B cell (primary cell): ENCODE measurements around the gene LHX4. TPM values are rescaled to one million over a fixed set of nuclear protein-coding genes. Genes with fewer than 3 reads are reported as not detected.

Experiments
- ATAC-seq: fragments of 200-7000 bp; cut with Tn5 transposase; one replicate; pipeline ENCODE4 v1.10.0; 2021; ENCODE audit warnings: low read depth, mild to moderate bottlenecking, moderate number of reproducible peaks, moderate library complexity
- CTCF ChIA-PET: fragments of 350-600 bp; sonication (Branson Sonifier 250); formaldehyde crosslinking; loops from one replicate; lab custom pipeline; 2021; ENCODE audit warnings: antibody characterized with exemption, inconsistent platforms; lab: Charles Lee
- POLR2A ChIA-PET: fragments of 350-600 bp; sonication (Branson Sonifier 250); formaldehyde crosslinking; loops from one replicate; lab custom pipeline; 2021; ENCODE audit warnings: antibody characterized with exemption; lab: Charles Lee
- DNase-seq: peaks from one replicate; pipeline ENCODE4 v3.0.0; 2013
- H2AFZ ChIP-seq: 2 replicates; pipeline ENCODE4 v1.6.1; 2012; ENCODE audit warnings: mild to moderate bottlenecking, low read depth, low read length; ENCODE audit not compliant: insufficient read depth, poor library complexity, severe bottlenecking
- H3K27ac ChIP-seq, 2 donors: 1 replicate in 1 of 2; 2 replicates in 1 of 2; pipeline ENCODE4 v1.5.1; 2012 to 2013; ENCODE audit warnings: low read length in 2 of 2, mild to moderate bottlenecking in 2 of 2, moderate library complexity in 1 of 2
- H3K27me3 ChIP-seq, 4 experiments: fragments of 200-600 bp in 1 of 4; sonication (generic) in 1 of 4; replicated peaks in 1 of 4; 1 replicate in 2 of 4; 2 replicates in 2 of 4; pipeline versions ENCODE4 v1.6.1 to v1.7.0; 2013 to 2016; ENCODE audit warnings: low read length in 3 of 4, mild to moderate bottlenecking in 2 of 4, mixed read lengths in 1 of 4, moderate library complexity in 1 of 4; ENCODE audit not compliant: insufficient read depth in 4 of 4, control insufficient read depth in 3 of 4; ENCODE audit errors: control extremely low read depth in 1 of 4
- H3K36me3 ChIP-seq, 2 experiments: replicated peaks in 1 of 2; 1 replicate in 1 of 2; 2 replicates in 1 of 2; pipeline versions ENCODE4 v1.6.1 to v1.7.1; 2013; ENCODE audit warnings: low read length in 1 of 2; ENCODE audit not compliant: insufficient read depth in 2 of 2, control insufficient read depth in 1 of 2; ENCODE audit errors: control extremely low read depth in 1 of 2, extremely low read depth in 1 of 2
- H3K4me1 ChIP-seq, 2 donors: fragments of 200-600 bp in 1 of 2; sonication (generic) in 1 of 2; 1 replicate in 1 of 2; 2 replicates in 1 of 2; pipeline versions ENCODE4 v1.5.1 to v1.6.1; 2013 to 2017; ENCODE audit warnings: low read length in 2 of 2; ENCODE audit not compliant: control insufficient read depth in 2 of 2, insufficient read depth in 2 of 2
- H3K4me2 ChIP-seq: replicated peaks from 2 replicates; pipeline ENCODE3; 2012; ENCODE audit warnings: mild to moderate bottlenecking, low read depth, low read length; ENCODE audit not compliant: poor library complexity, severe bottlenecking
- H3K4me3 ChIP-seq, 5 experiments: fragments of 200-600 bp in 1 of 5; sonication (generic) in 1 of 5; 1 replicate in 3 of 5; 2 replicates in 2 of 5; pipeline versions ENCODE4 v1.5.1 to v1.7.0; 2011 to 2016; ENCODE audit warnings: low read length in 4 of 5, mild to moderate bottlenecking in 4 of 5, low read depth in 2 of 5, control low read depth in 1 of 5, moderate library complexity in 1 of 5; ENCODE audit not compliant: insufficient read depth in 1 of 5; ENCODE audit errors: control extremely low read depth in 1 of 5, extremely low read depth in 1 of 5
- H3K79me2 ChIP-seq: fragments of 200-600 bp; sonication (generic); one replicate; pipeline ENCODE4 v1.6.0; 2016; ENCODE audit warnings: low read length; ENCODE audit not compliant: control insufficient read depth, insufficient read depth
- H3K9ac ChIP-seq: fragments of 200-600 bp; sonication (generic); 2 replicates; pipeline ENCODE4 v1.6.1; 2017; ENCODE audit warnings: mild to moderate bottlenecking, low read length, moderate library complexity
- H3K9me3 ChIP-seq, 3 donors: one replicate each; pipeline versions ENCODE4 v1.6.1 to v1.7.1; 2013; ENCODE audit warnings: low read length in 2 of 3; ENCODE audit not compliant: control insufficient read depth in 2 of 3, insufficient read depth in 1 of 3; ENCODE audit errors: control extremely low read depth in 1 of 3
- H4K20me1 ChIP-seq: 2 replicates; pipeline ENCODE4 v1.6.0; 2012; ENCODE audit warnings: mild to moderate bottlenecking, low read length; ENCODE audit not compliant: insufficient read depth, control insufficient read depth, poor library complexity, severe bottlenecking
- H3K27ac Mint-ChIP-seq: one replicate; pipeline ENCODE4 v1.8.0; 2021; ENCODE audit warnings: mixed read lengths
- H3K27me3 Mint-ChIP-seq: one replicate; pipeline ENCODE4 v1.8.0; 2021; ENCODE audit warnings: mixed read lengths
- H3K4me1 Mint-ChIP-seq: one replicate; pipeline ENCODE4 v1.8.0; 2021; ENCODE audit warnings: mixed read lengths
- H3K4me3 Mint-ChIP-seq: one replicate; pipeline ENCODE4 v1.8.0; 2021; ENCODE audit warnings: mixed read lengths
- H3K9me3 Mint-ChIP-seq: one replicate; pipeline ENCODE4 v1.8.0; 2022; ENCODE audit warnings: mixed read lengths; ENCODE audit not compliant: insufficient read depth
- CTCF ChIP-seq: fragments of 200-600 bp; IDR thresholded peaks from one replicate; pipeline ENCODE4 v1.8.0; 2022; ENCODE audit warnings: antibody characterized with exemption, mild to moderate bottlenecking
- EZH2 ChIP-seq: IDR thresholded peaks from 2 replicates; pipeline ENCODE4 v1.6.1; 2012; ENCODE audit warnings: borderline replicate concordance, low read depth, mild to moderate bottlenecking, moderate library complexity, low read length; ENCODE audit not compliant: insufficient read depth, poor library complexity, severe bottlenecking
- WGBS: methylation state at CpG from one replicate; pipeline ENCODE4 v1.1.5; 2013; ENCODE audit warnings: missing lambda C conversion rate; ENCODE audit not compliant: insufficient coverage; 5-methylcytosine and 5-hydroxymethylcytosine counted together
- intact Hi-C: fragments of 100-400 bp; cut with micrococcal nuclease; formaldehyde crosslinking; loops from one replicate; pipeline ENCODE4 v1.10.0; 2022
- polyA plus RNA-seq: library from polyadenylated mRNA; depleted of rRNA; stranded (reverse); fragments of >200 nt; gene quantifications from 2 replicates; pipeline ENCODE4 v1.2.3, GENCODE V29; 2012
- total RNA-seq, 2 donors: library from RNA; stranded (reverse); fragments of 120-200 nt in 1 of 2; gene quantifications; 1 replicate in 1 of 2; 2 replicates in 1 of 2; pipeline versions ENCODE4 v1.2.3 to v1.2.4, GENCODE V29; 2013 to 2022

The LHX4 gene
- total and polyA plus RNA-seq, 2 donors (not counting 1 experiment from before 2014, with no cell fraction given), result not detected

DNA sequence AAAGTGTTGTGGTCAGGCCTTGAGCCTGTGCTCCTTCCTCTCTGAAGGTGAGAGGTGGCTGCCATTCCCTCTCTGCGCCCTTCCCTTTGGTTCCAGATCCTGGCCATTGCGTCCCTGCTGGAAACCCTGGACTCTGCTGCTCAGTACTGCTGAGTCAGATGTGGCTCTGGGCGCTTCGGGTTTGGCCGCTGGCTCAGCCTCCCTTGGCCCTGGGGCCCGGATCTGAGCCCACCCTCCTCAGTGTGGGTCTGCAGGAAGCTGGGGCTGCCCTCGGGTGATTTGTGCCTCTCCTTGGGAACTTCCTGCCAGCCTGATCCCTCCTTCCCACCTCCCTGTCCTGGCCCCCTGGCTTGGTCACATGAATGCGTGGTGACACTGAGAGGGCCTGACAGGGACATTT is 43.2 kb upstream of the LHX4 start:
- POLR2A ChIA-PET, result no interaction called here
- intact Hi-C loops, result no loop called here

DNA sequence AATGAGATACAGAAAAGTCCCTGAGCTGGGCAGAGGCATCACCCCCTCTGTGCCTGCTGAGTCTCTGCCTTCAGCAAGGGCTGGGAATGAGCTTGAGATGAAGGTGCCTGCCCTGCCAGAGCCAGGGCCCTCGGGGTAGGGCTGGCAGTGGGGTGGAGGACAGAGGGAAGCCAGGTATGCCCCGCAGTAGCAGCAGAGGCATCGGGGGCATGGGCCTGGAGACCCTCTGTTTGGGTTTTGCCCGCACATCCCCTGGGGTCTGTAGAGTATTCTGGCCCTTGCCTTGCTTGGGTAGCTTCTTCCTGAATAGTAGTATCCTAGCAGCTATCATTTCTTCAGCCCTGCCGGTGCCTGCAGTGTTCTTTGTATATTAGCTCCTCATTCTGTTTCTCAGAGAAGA is 42.4 kb upstream of the LHX4 start:
- Histone ChIP-seq H2AFZ (no peak overlapping the region), H3K4me3 (no peak overlapping the region), H3K79me2 (no peaks in the 10 kb centered on the region), H3K36me3 (peaks cover 0 to 16% of the 10 kb centered on the region in 2 experiments), H4K20me1 (no peaks in the 10 kb centered on the region), H3K9me3 (no peaks in the 10 kb centered on the region), H3K9ac (no peak overlapping the region), H3K4me2 (no peak overlapping the region), H3K27ac (no peak overlapping the region), H3K27me3 (no peaks in the 10 kb centered on the region), H3K4me1 (no peaks in the 10 kb centered on the region)
- intact Hi-C loops, result loop anchor here (2.0 kb wide), 1 partner anchor 295 kb away; no protein-coding TSS in a partner anchor
- DNase-seq (no peak), ATAC-seq (no peak)
- CTCF ChIA-PET, result interaction anchor here (1.0 to 4.3 kb wide), 4 partner anchors 9 to 295 kb away, joined by 3 to 34 read pairs (median 6); no protein-coding TSS in a partner anchor
- WGBS, result 88% methylated on average over 3 of the region's 5 CpGs
- H3K27me3 Mint-ChIP-seq, result no peaks in the 10 kb centered on the region
- no peaks in the 10 kb centered on the region for H3K4me1 Mint-ChIP-seq
- no peak overlapping the region for H3K4me3 Mint-ChIP-seq
- TF ChIP-seq CTCF, result no peak
- no peak for TF ChIP-seq EZH2
- H3K27ac Mint-ChIP-seq, result no peak overlapping the region
- H3K9me3 Mint-ChIP-seq, result no peaks in the 10 kb centered on the region
- POLR2A ChIA-PET, result no interaction called here

More for the DNA sequence above, 43.2 kb upstream of the LHX4 start:
- Histone ChIP-seq H3K36me3 (peaks cover 0 to 20% of the 10 kb centered on the region in 2 experiments), H3K4me2 (no peak overlapping the region), H3K79me2 (no peaks in the 10 kb centered on the region), H4K20me1 (no peaks in the 10 kb centered on the region), H2AFZ (no peak overlapping the region), H3K9ac (no peak overlapping the region), H3K4me1 (no peaks in the 10 kb centered on the region), H3K9me3 (no peaks in the 10 kb centered on the region), H3K27me3 (no peaks in the 10 kb centered on the region), H3K27ac (no peak overlapping the region), H3K4me3 (no peak overlapping the region)
- H3K9me3 Mint-ChIP-seq, result no peaks in the 10 kb centered on the region
- ATAC-seq, result no peak
- H3K4me1 Mint-ChIP-seq, result no peaks in the 10 kb centered on the region
- WGBS, result 71% methylated on average over 8 of the region's 8 CpGs
- no peak overlapping the region for H3K4me3 Mint-ChIP-seq
- CTCF ChIA-PET, result interaction anchor here (4.3 kb wide), 1 partner anchor 8 kb away, joined by 34 read pairs; no protein-coding TSS in a partner anchor
- DNase-seq, result no peak
- TF ChIP-seq EZH2, result no peak
- TF ChIP-seq CTCF, result no peak
- no peak overlapping the region for H3K27ac Mint-ChIP-seq
- H3K27me3 Mint-ChIP-seq, result no peaks in the 10 kb centered on the region
